Measurements from ENCODE around the gene ZNF750.
A peak's percentile ranks its signal among the peaks of the same experiment; 100 is the strongest.

ZNF750 gene

GRCh38 chr17:82816358-82816757 is 23.5 kb downstream of the ZNF750 start:
- Histone ChIP-seq H3K36me3 (peaks cover 28 to 68% (median 52%) of the 10 kb centered on the region in 11 experiments), H3K4me1 (peaks cover 39 to 75% (median 72%) of the 10 kb centered on the region in 10 experiments), H4K20me1 (peaks cover 0 to 46% (median 9%) of the 10 kb centered on the region in 11 experiments; a peak in 16 of 22 replicates), H3K9me3 (replicated peaks in 1 of 11) (peaks cover 9 to 21% (median 14%) of the 10 kb centered on the region in 11 experiments; a peak in 21 of 22 replicates), H3K9ac (no peak overlapping the region; a peak in 2 of 22 replicates), H3K27ac (peak overlapping the region in 7 of 11 experiments; percentile 10 to 45 (median 35); a peak in 6 of 22 replicates), H3K27me3 (peaks cover 0 to 19% (median 0%) of the 10 kb centered on the region in 11 experiments; a peak in 8 of 22 replicates), H3K4me2 (peak overlapping the region; percentile 14 to 77 (median 63); a peak in 21 of 22 replicates), H3K4me3 (no peak overlapping the region)
- peak in 7 of 11 experiments; percentile 24 to 84 (median 72); a peak in 10 of 22 replicates for TF ChIP-seq Cebpa-rat (IDR thresholded peaks at IDR 0.05)

- H3K4me1 ChIP-seq: peaks cover 44 to 81% (median 77%) of the 10 kb centered on the region in 10 experiments
- H4K20me1 ChIP-seq: peaks cover 0 to 51% (median 14%) of the 10 kb centered on the region in 11 experiments; a peak in 16 of 22 replicates
- no peak overlapping the region for H3K4me3 ChIP-seq
- peaks cover 26 to 65% (median 50%) of the 10 kb centered on the region in 11 experiments for H3K36me3 ChIP-seq
- no peak overlapping the region; a peak in 2 of 22 replicates for H3K9ac ChIP-seq
- peaks cover 0 to 20% (median 0%) of the 10 kb centered on the region in 11 experiments; a peak in 8 of 22 replicates for H3K27me3 ChIP-seq
- TF ChIP-seq Cebpa-rat (IDR thresholded peaks at IDR 0.05): peak; percentile 18 to 94 (median 85); a peak in 18 of 22 replicates
- H3K27ac ChIP-seq: peak overlapping the region in 7 of 11 experiments; percentile 10 to 45 (median 35); a peak in 6 of 22 replicates
- H3K9me3 ChIP-seq (replicated peaks in 1 of 11): peaks cover 9 to 21% (median 13%) of the 10 kb centered on the region in 11 experiments; a peak in 21 of 22 replicates
- peak overlapping the region; percentile 25 to 77 (median 63) for H3K4me2 ChIP-seq
Observed at GRCh38 chr17:82815790-82816305, 24.0 kb downstream of the ZNF750 start.

- Histone ChIP-seq H4K20me1 (peaks cover 0 to 56% (median 19%) of the 10 kb centered on the region in 11 experiments; a peak in 16 of 22 replicates), H3K4me1 (peaks cover 49 to 85% (median 82%) of the 10 kb centered on the region in 10 experiments), H3K9me3 (replicated peaks in 1 of 11) (peaks cover 5 to 17% (median 10%) of the 10 kb centered on the region in 11 experiments; a peak in 21 of 22 replicates), H3K27ac (peak overlapping the region in 4 of 11 experiments; percentile 20 to 45 (median 36); a peak in 4 of 22 replicates), H3K27me3 (peaks cover 0 to 22% (median 0%) of the 10 kb centered on the region in 11 experiments; a peak in 8 of 22 replicates), H3K4me3 (no peak overlapping the region), H3K36me3 (peaks cover 21 to 60% (median 46%) of the 10 kb centered on the region in 11 experiments), H3K4me2 (peak overlapping the region; percentile 25 to 77 (median 63); a peak in 21 of 22 replicates), H3K9ac (no peak overlapping the region; a peak in 1 of 22 replicates)
- no peak for TF ChIP-seq Cebpa-rat (IDR thresholded peaks at IDR 0.05)
Observed at GRCh38 chr17:82815354-82815753, 24.5 kb downstream of the ZNF750 start.

GRCh38 chr17:82814834-82815233 is 25.0 kb downstream of the ZNF750 start:
- TF ChIP-seq Cebpa-rat (IDR thresholded peaks at IDR 0.05): no peak
- peaks cover 0 to 61% (median 24%) of the 10 kb centered on the region in 11 experiments; a peak in 17 of 22 replicates for H4K20me1 ChIP-seq
- no peak overlapping the region for H3K4me3 ChIP-seq
- no peak overlapping the region for H3K9ac ChIP-seq
- H3K4me1 ChIP-seq: peaks cover 52 to 91% (median 87%) of the 10 kb centered on the region in 10 experiments
- peak overlapping the region in 10 of 11 experiments; percentile 25 to 77 (median 64); a peak in 14 of 22 replicates for H3K4me2 ChIP-seq
- peaks cover 0 to 27% (median 0%) of the 10 kb centered on the region in 11 experiments; a peak in 8 of 22 replicates for H3K27me3 ChIP-seq
- H3K9me3 ChIP-seq (replicated peaks in 1 of 11): peaks cover 0 to 12% (median 5%) of the 10 kb centered on the region in 11 experiments; a peak in 13 of 22 replicates
- H3K27ac ChIP-seq: no peak overlapping the region
- peaks cover 21 to 54% (median 42%) of the 10 kb centered on the region in 11 experiments for H3K36me3 ChIP-seq

GRCh38 chr17:82813299-82814051 is 26.3 kb downstream of the ZNF750 start:
- peaks cover 44 to 92% (median 83%) of the 10 kb centered on the region in 10 experiments for H3K4me1 ChIP-seq
- H3K9ac ChIP-seq: no peak overlapping the region
- H3K27ac ChIP-seq: no peak overlapping the region
- TF ChIP-seq Cebpa-rat (IDR thresholded peaks at IDR 0.05): no peak
- H3K27me3 ChIP-seq: peaks cover 0 to 30% (median 0%) of the 10 kb centered on the region in 11 experiments; a peak in 8 of 22 replicates
- H3K4me3 ChIP-seq: no peak overlapping the region
- H3K36me3 ChIP-seq: peaks cover 19 to 59% (median 44%) of the 10 kb centered on the region in 11 experiments; a peak in 19 of 22 replicates
- H3K9me3 ChIP-seq (replicated peaks in 1 of 11): peaks cover 0 to 8% (median 0%) of the 10 kb centered on the region in 11 experiments; a peak in 4 of 22 replicates
- H4K20me1 ChIP-seq: peaks cover 0 to 74% (median 38%) of the 10 kb centered on the region in 11 experiments; a peak in 18 of 22 replicates
- peak overlapping the region in 4 of 11 experiments; percentile 77 to 89 (median 80); a peak in 4 of 22 replicates for H3K4me2 ChIP-seq

DNA sequence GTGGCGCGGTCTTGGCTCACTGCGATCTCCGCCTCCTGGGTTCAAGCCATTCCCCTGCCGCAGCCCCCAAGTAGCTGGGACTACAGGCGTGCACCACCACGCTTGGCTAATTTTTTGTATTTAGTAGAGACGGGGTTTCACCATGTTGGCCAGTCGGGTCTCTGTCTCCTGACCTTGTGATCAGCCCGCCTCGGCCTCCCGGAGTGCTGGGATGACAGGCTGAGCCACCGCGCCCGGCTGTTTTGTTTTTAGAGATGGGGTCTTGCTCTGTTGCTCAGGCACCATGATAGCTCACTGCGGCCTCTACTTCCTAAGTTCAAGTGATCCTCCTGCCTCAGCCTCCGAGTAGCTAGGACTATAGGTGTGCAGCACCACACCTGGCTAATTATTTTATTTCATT is 27.2 kb downstream of the ZNF750 start:
- Histone ChIP-seq H4K20me1 (peaks cover 0 to 77% (median 44%) of the 10 kb centered on the region in 11 experiments; a peak in 18 of 22 replicates), H3K9ac (peak overlapping the region in 1 of 11 experiments; percentile 47; a peak in 1 of 22 replicates), H3K4me1 (peaks cover 42 to 83% (median 75%) of the 10 kb centered on the region in 10 experiments), H3K4me3 (no peak overlapping the region), H3K36me3 (peaks cover 24 to 58% (median 46%) of the 10 kb centered on the region in 11 experiments), H3K4me2 (peak overlapping the region; percentile 12 to 89 (median 68)), H3K27ac (no peak overlapping the region), H3K27me3 (peaks cover 0 to 30% (median 0%) of the 10 kb centered on the region in 11 experiments; a peak in 8 of 22 replicates), H3K9me3 (replicated peaks in 1 of 11) (peaks cover 0 to 8% (median 0%) of the 10 kb centered on the region in 11 experiments; a peak in 4 of 22 replicates)
- no peak for TF ChIP-seq Cebpa-rat (IDR thresholded peaks at IDR 0.05)

DNA sequence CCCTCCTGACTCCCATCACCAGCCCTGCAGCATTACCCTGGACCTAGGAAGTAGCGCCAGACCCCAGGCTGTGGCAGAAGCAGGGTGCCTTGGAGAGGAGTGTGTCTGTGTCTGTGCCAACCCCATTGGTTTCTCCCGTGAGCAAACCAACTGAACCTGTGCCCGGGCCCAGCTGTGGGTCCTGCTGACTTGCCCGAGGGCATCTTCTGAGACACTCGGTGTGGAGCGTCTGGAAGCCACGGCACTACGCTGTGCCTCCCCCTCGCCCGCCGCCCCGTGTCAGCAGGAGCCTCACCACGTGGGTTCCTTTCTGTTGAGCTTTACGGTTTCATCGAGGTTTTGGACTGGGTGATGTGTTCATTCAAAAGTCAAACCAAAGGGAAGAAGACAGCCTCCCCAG is 27.8 kb downstream of the ZNF750 start:
- Histone ChIP-seq H3K27ac (peak overlapping the region in 1 of 11 experiments; percentile 12; a peak in 1 of 22 replicates), H3K4me1 (peaks cover 42 to 78% (median 69%) of the 10 kb centered on the region in 10 experiments), H3K9ac (peak overlapping the region in 2 of 11 experiments; percentile 39 to 47; a peak in 5 of 22 replicates), H4K20me1 (peaks cover 0 to 78% (median 49%) of the 10 kb centered on the region in 11 experiments; a peak in 18 of 22 replicates), H3K27me3 (peaks cover 0 to 30% (median 0%) of the 10 kb centered on the region in 11 experiments; a peak in 8 of 22 replicates), H3K9me3 (replicated peaks in 1 of 11) (peaks cover 0 to 8% (median 0%) of the 10 kb centered on the region in 11 experiments; a peak in 4 of 22 replicates), H3K4me2 (peak overlapping the region; percentile 12 to 89 (median 68)), H3K4me3 (no peak overlapping the region), H3K36me3 (peaks cover 21 to 58% (median 46%) of the 10 kb centered on the region in 11 experiments)
- no peak for TF ChIP-seq Cebpa-rat (IDR thresholded peaks at IDR 0.05)

All from BLaER1 treated with 17β-estradiol and CSF1 and Interleukin-3, amounts not matched to agents 10 nM and 100 nM (cell line).